Measurements from ENCODE around the gene FOXP2.
"Not testable (repeated sequence)": the region's sequence is repeated elsewhere in the genome, so short reads cannot be mapped to it uniquely, and the experiment has no call there.

GRCh38 chr7:114497491-114497890, 82.9 kb downstream of the FOXP2 start:
- not testable (repeated sequence) for TF ChIP-seq CTCF, POLR2A (IDR thresholded peaks at IDR 0.05)

Data from gastroesophageal sphincter (tissue), 3 donors.